ENCODE results near the gene PTPRN2.

GRCh38 chr7:157664871-157665633, 922.6 kb downstream of the PTPRN2 start:
- TF ChIP-seq CTCF (conservative IDR thresholded peaks at IDR 0.05 in 1 of 2, IDR thresholded peaks at IDR 0.05 in 1 of 2; ENCODE audit: low read depth in 1 of 2, low read length in 2 of 2) (no peak), EZH2 (IDR thresholded peaks at IDR 0.05; ENCODE audit: low read length, missing control alignments) (no peak)

All from fibroblast of lung (primary cell).